ES-I3 (cell line): ENCODE measurements around the gene LRRC1.

ENCODE experiments used
- H3K36me3 ChIP-seq: 2 replicates; pipeline ENCODE4 v1.6.1; 2013; ENCODE audit warnings: mild to moderate bottlenecking, low read length, control low read depth, moderate library complexity; ENCODE audit not compliant: insufficient read depth
- H3K4me1 ChIP-seq: 2 replicates; pipeline ENCODE4 v1.6.1; 2013; ENCODE audit warnings: mild to moderate bottlenecking, control low read depth, low read length; ENCODE audit not compliant: insufficient read depth
- H3K9ac ChIP-seq: 2 replicates; pipeline ENCODE4 v1.6.1; 2013; ENCODE audit warnings: low read depth, mild to moderate bottlenecking, low read length, moderate library complexity
- H3K9me3 ChIP-seq: 2 replicates; pipeline ENCODE4 v1.6.1; 2013; ENCODE audit warnings: mild to moderate bottlenecking, low read length, moderate library complexity; ENCODE audit not compliant: control insufficient read depth, insufficient read depth

The LRRC1 gene

GRCh38 chr6:53887316-53887715 lies 92.5 kb downstream of the LRRC1 start:
- Histone ChIP-seq H3K4me1 (peaks cover 22% of the 10 kb centered on the region; the same call in 1 of the 2 replicates), H3K36me3 (no peaks in the 10 kb centered on the region), H3K9me3 (no peaks in the 10 kb centered on the region), H3K9ac (no peak overlapping the region)

GRCh38 chr6:53888931-53889330 lies 94.1 kb downstream of the LRRC1 start:
- H3K9ac ChIP-seq = no peak overlapping the region

GRCh38 chr6:53889365-53889764 lies 94.6 kb downstream of the LRRC1 start:
- H3K36me3 ChIP-seq = no peaks in the 10 kb centered on the region
- H3K4me1 ChIP-seq = peaks cover 22% of the 10 kb centered on the region; the same call in 1 of the 2 replicates
- no peak overlapping the region for H3K9ac ChIP-seq
- no peaks in the 10 kb centered on the region for H3K9me3 ChIP-seq

More at GRCh38 chr6:53888931-53889330, 94.1 kb downstream of the LRRC1 start:
- no peaks in the 10 kb centered on the region for H3K9me3 ChIP-seq
- no peaks in the 10 kb centered on the region for H3K36me3 ChIP-seq
- peaks cover 22% of the 10 kb centered on the region; the same call in 1 of the 2 replicates for H3K4me1 ChIP-seq

- Histone ChIP-seq H3K36me3 (no peaks in the 10 kb centered on the region), H3K9me3 (no peaks in the 10 kb centered on the region), H3K4me1 (peaks cover 17% of the 10 kb centered on the region; the same call in 1 of the 2 replicates), H3K9ac (no peak overlapping the region)
These were observed 97.9 kb downstream of the LRRC1 start for GRCh38 chr6:53892707-53893106.

- peaks cover 12% of the 10 kb centered on the region; the same call in 1 of the 2 replicates for H3K4me1 ChIP-seq
- no peaks in the 10 kb centered on the region for H3K9me3 ChIP-seq
- H3K9ac ChIP-seq = no peak overlapping the region
- H3K36me3 ChIP-seq = no peaks in the 10 kb centered on the region; the same call in 1 of the 2 replicates
These were observed 99.3 kb downstream of the LRRC1 start for GRCh38 chr6:53894091-53894490.

- no peak overlapping the region for H3K9ac ChIP-seq
- H3K4me1 ChIP-seq = no peaks in the 10 kb centered on the region
- H3K36me3 ChIP-seq = no peaks in the 10 kb centered on the region; the same call in 1 of the 2 replicates
- no peaks in the 10 kb centered on the region for H3K9me3 ChIP-seq
These were observed 101.4 kb downstream of the LRRC1 start for GRCh38 chr6:53896196-53896595.

- H3K4me1 ChIP-seq = no peaks in the 10 kb centered on the region
- H3K36me3 ChIP-seq = no peaks in the 10 kb centered on the region; the same call in 1 of the 2 replicates
- H3K9ac ChIP-seq = no peak overlapping the region
- H3K9me3 ChIP-seq = no peaks in the 10 kb centered on the region
These were observed 103.4 kb downstream of the LRRC1 start for GRCh38 chr6:53898026-53898795.

- H3K36me3 ChIP-seq = no peaks in the 10 kb centered on the region; the same call in 1 of the 2 replicates
- no peaks in the 10 kb centered on the region for H3K4me1 ChIP-seq
- no peak overlapping the region for H3K9ac ChIP-seq
- H3K9me3 ChIP-seq = no peaks in the 10 kb centered on the region
These were observed 104.7 kb downstream of the LRRC1 start for GRCh38 chr6:53899512-53899911.

- Histone ChIP-seq H3K4me1 (peaks cover 5% of the 10 kb centered on the region; the same call in 1 of the 2 replicates), H3K36me3 (no peaks in the 10 kb centered on the region; the same call in none of the 2 replicates), H3K9me3 (no peaks in the 10 kb centered on the region), H3K9ac (no peak overlapping the region)
These were observed 108.6 kb downstream of the LRRC1 start for GRCh38 chr6:53903357-53903756.

GRCh38 chr6:53906103-53906502 lies 111.3 kb downstream of the LRRC1 start:
- Histone ChIP-seq H3K36me3 (no peaks in the 10 kb centered on the region; the same call in 1 of the 2 replicates), H3K9ac (no peak overlapping the region), H3K4me1 (peaks cover 5% of the 10 kb centered on the region; the same call in 1 of the 2 replicates), H3K9me3 (no peaks in the 10 kb centered on the region)

- no peak overlapping the region for H3K9ac ChIP-seq
- peaks cover 5% of the 10 kb centered on the region; the same call in 1 of the 2 replicates for H3K4me1 ChIP-seq
- H3K36me3 ChIP-seq = no peaks in the 10 kb centered on the region; the same call in 1 of the 2 replicates
- H3K9me3 ChIP-seq = no peaks in the 10 kb centered on the region
These were observed 112.0 kb downstream of the LRRC1 start for GRCh38 chr6:53906842-53907241.

GRCh38 chr6:53910834-53911233 lies 116.0 kb downstream of the LRRC1 start:
- H3K36me3 ChIP-seq = no peaks in the 10 kb centered on the region; the same call in 1 of the 2 replicates
- H3K4me1 ChIP-seq = peaks cover 12% of the 10 kb centered on the region
- H3K9me3 ChIP-seq = no peaks in the 10 kb centered on the region
- H3K9ac ChIP-seq = no peak overlapping the region

- H3K4me1 ChIP-seq = peaks cover 7% of the 10 kb centered on the region
- no peaks in the 10 kb centered on the region for H3K36me3 ChIP-seq
- H3K9me3 ChIP-seq = no peaks in the 10 kb centered on the region
- H3K9ac ChIP-seq = no peak overlapping the region
These were observed 117.9 kb downstream of the LRRC1 start for GRCh38 chr6:53912661-53913060.

- H3K36me3 ChIP-seq = no peaks in the 10 kb centered on the region
- H3K9ac ChIP-seq = no peak overlapping the region
- no peaks in the 10 kb centered on the region for H3K9me3 ChIP-seq
- H3K4me1 ChIP-seq = peaks cover 7% of the 10 kb centered on the region
These were observed 118.5 kb downstream of the LRRC1 start for GRCh38 chr6:53913286-53913685.
